ENCODE measurements around the gene MEGF8.

MEGF8 gene

GRCh38 chr19:42357290-42357689, 31.9 kb downstream of the MEGF8 start:
- FAIRE-seq: no peak

GRCh38 chr19:42360787-42361544, 35.5 kb downstream of the MEGF8 start:
- FAIRE-seq: no peak

GRCh38 chr19:42361545-42361910, 36.1 kb downstream of the MEGF8 start:
- FAIRE-seq: no peak

GRCh38 chr19:42362342-42362741, 36.9 kb downstream of the MEGF8 start:
- no peak for FAIRE-seq

- no peak for FAIRE-seq
Observed at GRCh38 chr19:42362891-42363440, 37.5 kb downstream of the MEGF8 start.

GRCh38 chr19:42363614-42364346, 38.3 kb downstream of the MEGF8 start:
- FAIRE-seq: no peak

GRCh38 chr19:42366673-42367072, 41.2 kb downstream of the MEGF8 start:
- FAIRE-seq: no peak

GRCh38 chr19:42367929-42368328, 42.5 kb downstream of the MEGF8 start:
- no peak for FAIRE-seq

GRCh38 chr19:42368360-42368759, 42.9 kb downstream of the MEGF8 start:
- no peak for FAIRE-seq

GRCh38 chr19:42368765-42369164, 43.3 kb downstream of the MEGF8 start:
- FAIRE-seq: no peak

- FAIRE-seq: no peak
Observed at GRCh38 chr19:42369433-42370067, 44.1 kb downstream of the MEGF8 start.

GRCh38 chr19:42370068-42370520, 44.7 kb downstream of the MEGF8 start:
- no peak for FAIRE-seq

GRCh38 chr19:42370626-42371175, 45.3 kb downstream of the MEGF8 start:
- FAIRE-seq: no peak

- FAIRE-seq: no peak
Observed at GRCh38 chr19:42374826-42375376, 49.5 kb downstream of the MEGF8 start.

GRCh38 chr19:42375415-42376176, 50.2 kb downstream of the MEGF8 start:
- no peak for FAIRE-seq

GRCh38 chr19:42376177-42376555, 50.7 kb downstream of the MEGF8 start:
- FAIRE-seq: no peak

- FAIRE-seq: no peak
Observed at GRCh38 chr19:42378225-42379215, 53.1 kb downstream of the MEGF8 start.

- FAIRE-seq: no peak
Observed at GRCh38 chr19:42380155-42380554, 54.7 kb downstream of the MEGF8 start.

- no peak for FAIRE-seq
Observed at GRCh38 chr19:42386974-42387707, 61.7 kb downstream of the MEGF8 start.

- no peak for FAIRE-seq
Observed at GRCh38 chr19:42388851-42389489, 63.5 kb downstream of the MEGF8 start.

Measured in TTC549 (cell line).